HG02870 (cell line): ENCODE data around the gene MED17.
A peak's percentile ranks its signal among the peaks of the same experiment; 100 is the strongest.
"Not testable (repeated sequence)": the region's sequence is repeated elsewhere in the genome, so short reads cannot be mapped to it uniquely, and the experiment has no call there.

Experiments used
- ATAC-seq: cut with Tn5 transposase; IDR thresholded peaks from one replicate; pipeline ENCODE4 v1.9.1; 2021; ENCODE audit warnings: mild to moderate bottlenecking, moderate library complexity; ENCODE audit not compliant: unreplicated experiment

Gene MED17

DNA sequence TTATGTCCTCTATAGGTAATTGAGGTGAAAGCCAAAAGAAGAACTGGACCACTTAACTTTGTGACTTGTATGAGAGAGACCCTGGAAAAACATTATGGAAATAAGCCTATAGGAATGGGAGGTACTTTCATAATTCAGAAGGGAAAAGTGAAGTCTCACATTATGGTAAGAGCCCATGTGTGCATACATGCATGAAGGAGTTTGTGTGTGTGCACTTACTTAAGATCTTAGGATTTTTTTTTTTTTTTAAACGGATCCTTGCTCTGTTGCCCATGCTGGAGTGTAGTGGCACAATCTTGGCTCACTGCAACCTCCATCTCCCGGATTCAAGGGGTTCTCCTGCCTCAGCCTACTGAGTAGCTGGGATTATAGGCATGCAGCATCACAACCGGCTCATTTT lies 26.8 kb upstream of the MED17 start:
- no peak for ATAC-seq

DNA sequence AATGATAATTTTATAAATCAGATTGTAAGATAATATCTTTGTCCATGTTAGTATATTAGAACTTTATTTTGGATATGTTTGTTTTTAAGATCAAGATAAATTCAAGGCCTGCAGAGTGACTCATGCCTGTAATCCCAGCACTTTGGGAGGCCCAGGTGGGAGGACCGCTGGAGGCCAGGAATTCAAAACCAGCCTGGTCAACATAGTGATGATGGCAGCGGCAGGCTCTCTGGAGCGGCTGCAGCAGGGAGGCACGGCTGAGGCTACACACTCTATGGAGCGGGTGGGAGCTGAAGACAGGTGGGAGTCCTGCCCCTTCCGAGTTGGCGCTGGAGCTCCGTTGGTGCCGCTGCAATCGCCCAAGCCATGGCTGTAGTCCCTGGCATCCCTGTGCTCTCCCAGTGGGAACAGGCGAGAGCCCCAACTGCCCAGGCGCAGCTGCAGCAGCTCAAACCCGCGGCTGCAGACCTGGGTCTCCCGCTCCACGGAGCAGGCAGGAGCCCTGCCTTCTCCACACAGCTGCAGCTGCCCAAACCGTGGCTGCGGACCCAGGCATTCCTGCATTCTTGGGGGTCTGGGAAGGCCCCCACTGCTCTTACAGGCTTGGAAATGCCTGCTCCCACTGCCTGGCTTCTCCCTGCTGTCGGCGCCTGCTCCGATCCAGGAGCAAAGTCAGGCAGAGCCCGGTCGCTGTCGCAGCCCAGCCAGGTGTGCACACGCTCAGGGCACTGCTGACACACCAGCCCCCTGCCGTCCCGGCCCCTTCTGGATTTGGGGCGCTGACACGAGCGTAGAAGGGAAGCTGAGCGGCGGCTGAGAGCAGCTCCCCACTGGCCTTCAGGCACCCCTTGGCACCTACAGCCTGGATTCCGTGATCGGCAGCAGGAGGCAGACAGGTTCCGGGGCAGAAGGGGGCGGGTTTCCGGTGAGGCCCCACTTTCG lies 25.9 kb upstream of the MED17 start:
- ATAC-seq = no peak

DNA sequence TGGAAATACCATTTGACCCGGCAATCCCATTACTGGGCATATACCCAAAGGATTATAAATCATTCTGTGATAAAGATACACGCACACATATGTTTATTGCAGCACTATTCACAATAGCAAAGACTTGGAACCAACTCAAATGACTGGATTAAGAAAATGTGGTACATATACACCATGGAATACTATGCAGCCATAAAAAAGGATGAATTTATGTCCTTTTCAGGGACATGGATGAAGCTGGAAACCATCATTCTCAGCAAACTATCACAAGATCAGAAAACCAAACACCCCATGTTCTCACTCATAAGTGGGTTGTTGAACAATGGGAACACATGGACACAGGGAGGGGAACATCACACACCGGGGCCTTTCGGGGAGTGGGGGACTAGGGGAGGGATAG lies 25.0 kb upstream of the MED17 start:
- ATAC-seq = not testable (repeated sequence)

DNA sequence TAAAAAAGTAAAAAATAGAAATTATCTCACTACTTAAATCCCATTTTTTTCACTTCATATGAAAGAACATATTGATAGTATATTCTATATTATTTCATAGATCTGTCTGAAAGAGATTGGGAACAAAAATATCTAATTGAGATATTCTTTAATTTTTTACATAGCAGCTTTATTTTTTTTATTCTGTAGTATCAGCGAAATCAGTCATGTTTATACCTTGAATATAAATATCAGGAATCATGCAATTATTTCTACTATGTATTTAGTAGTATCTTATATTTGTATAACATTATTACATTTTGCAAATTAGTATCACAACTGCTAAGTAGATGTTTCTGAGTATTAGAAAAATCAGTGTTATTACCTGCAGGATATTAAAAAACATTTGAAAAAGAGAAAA lies 22.2 kb upstream of the MED17 start:
- no peak for ATAC-seq

DNA sequence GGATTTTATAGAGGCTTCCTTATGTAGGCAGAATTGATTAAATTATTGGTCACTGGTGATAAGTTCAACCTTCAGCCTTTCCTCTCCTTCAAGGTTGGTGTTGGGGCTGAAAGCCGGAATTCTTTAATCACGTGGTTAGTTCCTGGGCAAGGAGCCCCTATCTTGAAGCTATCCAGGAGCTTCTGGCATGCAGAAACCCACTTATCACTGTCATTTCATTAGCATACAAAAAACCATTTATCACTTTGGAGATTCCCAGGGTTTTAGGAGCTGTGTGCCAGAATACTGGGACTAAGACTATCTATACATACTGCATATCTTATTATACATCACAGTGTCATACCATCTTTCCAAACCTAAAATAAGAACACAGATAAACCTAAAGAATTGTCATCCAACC lies 18.5 kb upstream of the MED17 start:
- no peak for ATAC-seq

DNA sequence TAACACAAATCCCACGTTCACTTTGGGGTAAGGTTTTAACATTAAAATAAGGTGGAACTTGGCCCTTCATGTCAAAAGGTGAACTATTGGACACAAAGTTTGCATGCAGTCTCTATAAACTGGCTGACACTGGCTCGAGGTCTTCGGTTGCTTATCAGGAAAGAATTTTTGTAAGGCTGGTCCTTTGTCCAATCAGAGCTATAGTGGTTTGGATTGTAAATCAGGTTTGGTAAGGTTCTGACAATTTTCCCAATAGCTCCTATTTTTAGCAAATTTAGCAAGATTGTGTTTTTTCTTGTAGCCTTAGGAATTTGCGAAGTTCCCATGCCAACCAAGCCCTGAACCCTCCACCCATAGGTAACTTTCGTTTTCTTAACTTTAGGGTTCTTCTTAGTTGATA lies 17.6 kb upstream of the MED17 start:
- ATAC-seq = no peak

DNA sequence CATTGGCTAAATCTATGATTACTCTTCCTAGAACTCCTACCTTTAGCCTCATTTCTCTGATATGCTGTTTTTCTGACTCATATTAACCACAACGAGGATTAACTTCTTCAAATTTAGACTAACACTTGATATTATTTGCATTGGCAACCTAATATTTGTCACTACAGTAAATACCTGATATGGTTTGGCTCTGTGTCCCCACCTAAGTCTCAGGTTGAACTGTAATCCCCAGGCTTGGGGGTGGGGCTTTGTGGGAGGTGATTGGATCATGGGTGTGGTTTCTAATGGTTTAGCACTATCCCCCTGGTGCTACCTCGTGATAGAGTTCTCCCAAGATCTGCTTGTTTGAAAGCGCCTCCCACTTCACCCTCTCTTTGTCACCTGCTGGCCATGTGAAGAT lies 17.1 kb upstream of the MED17 start:
- ATAC-seq = no peak

DNA sequence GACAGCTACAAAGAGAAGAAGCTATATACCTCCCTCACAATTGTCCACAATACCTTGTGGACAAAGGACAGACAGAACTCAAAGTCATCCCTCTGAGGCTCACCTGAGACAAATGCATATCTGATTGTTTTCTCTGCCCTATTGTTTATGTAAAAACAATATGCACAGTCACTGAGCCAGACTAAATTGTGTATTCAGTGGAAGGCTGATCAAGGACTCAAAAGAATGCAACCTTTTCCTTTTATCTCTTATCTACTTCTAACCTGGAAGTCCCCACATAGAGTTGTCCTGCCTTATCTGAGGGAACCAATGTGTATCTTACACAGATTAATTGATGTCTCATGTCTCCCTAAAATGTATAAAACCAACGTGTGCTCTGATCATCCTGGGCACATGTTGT lies 13.9 kb upstream of the MED17 start:
- ATAC-seq = no peak

DNA sequence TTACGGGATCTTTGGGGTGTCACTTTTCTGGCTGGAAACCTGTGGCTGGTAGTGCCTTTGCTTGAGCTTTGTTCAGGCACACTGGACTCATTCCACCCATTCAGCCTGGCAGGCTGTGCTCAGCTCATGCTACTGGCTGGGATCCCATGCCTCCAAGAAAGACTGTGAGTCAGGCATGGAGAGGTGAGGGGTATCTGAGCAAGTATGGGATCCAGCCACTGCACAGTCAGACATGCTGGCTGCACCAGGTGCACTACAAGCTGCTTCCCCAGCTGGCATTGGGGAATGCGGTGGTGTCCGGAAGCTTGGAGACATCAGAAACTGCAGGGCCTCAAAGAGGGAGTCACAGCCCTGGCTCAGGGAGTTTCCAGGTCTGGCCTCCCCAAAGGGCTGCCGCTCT lies 12.0 kb upstream of the MED17 start:
- ATAC-seq = no peak

DNA sequence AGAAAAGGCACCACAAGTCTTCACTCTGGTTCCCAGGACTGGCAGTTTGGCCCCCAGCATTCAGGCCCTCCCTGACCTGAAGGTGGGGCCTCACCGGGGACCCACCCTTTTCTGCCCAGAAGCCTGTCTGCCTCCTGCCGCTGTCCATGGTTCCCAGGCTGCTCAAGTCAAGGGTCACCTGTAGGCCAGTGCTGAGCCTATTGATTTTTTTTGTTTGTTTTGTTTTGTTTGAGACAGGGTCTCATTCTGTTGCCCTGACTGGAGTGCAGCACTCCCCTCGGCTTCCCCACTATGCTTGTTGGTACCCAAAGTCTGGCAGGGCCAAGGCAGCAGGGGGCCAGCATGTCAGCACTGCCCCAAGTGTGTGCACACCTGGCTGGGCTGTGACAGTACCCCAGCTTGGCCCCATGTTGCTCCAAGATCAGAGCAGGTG lies 11.0 kb upstream of the MED17 start:
- no peak for ATAC-seq

DNA sequence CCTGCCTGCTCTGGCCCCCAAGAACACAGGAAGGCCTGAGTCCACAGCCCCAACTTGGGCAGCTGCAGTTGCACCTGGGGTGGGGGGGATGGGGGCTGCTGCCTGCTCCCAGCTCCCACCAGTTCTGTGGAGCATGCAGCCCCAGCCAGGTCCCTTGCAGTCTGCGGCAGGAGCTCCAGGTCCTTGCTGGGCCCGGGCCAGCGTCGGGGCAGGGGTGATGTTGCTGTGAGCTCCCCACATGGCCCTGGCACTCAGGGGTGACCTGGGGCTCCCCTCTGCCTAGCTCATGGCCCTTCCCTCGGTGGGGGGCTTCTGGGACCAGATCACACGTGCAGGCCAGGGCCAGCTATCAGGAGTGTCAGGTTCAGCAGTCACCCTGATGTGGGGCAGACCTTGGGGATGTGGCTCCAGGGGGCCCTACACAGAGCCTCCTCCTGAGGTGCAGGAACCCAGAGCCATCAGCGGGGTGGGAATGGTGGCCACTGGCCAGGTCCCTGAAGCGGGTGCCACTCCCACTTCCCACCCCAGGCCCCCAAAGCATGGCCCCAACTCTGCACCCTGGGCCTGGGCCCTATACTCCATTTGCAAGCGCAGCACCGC lies 10.4 kb upstream of the MED17 start:
- ATAC-seq = no peak

DNA sequence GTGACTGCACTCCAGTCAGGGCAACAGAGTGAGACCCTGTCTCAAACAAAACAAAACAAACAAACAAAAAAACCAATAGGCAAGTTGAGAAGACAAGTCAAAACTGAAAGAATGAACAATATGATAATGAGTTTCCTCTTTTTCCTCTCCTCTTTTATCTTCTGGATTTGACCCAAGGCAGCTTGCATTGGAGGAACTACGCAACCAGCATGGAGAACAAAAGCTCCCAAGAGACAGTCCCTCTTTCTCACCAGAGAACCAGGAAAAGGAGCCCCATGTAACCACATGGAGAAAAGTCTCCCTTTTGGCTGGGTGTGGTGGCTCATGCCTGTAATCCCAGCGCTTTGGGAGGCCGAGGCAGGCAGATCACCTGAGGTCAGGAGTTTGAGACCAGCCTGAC lies 9.5 kb upstream of the MED17 start:
- not testable (repeated sequence) for ATAC-seq

DNA sequence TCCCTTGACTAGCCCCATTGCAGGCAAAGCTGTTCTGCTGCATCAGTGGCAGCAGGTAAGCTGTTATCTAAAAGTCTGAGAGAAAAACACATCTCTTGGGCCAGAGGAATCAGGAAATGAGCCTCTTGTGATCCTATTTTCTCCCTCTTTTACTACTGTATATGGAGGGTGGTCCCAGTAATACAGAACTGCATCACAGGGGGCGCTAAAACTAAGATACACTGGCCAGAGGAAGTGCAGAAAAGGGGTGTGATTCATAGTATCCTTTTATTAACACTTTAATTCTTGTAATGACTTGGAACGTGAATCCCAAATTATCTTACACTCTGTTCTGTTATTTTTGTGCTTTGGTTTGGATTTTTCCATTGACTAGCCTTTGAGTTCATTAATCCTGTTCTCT lies 8.8 kb upstream of the MED17 start:
- no peak for ATAC-seq

DNA sequence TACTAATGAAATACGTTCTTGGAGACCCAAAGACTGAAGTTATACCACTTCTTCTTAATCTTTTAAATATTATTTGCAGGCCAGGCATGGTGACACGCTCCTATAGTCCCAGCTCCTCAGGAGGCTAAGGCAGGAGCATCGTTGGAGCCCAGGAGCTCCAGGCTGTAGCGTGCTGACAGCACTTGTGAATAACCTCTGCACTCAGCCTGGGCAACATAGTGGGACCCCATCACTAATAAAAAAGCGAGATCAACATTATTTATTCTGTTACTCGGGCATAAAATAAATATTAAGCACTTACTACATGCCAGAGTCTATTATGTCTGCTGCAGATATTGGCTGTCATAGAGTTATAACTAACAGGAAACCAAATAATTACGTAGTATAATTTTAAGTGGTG lies 720 bp upstream of the MED17 start:
- no peak for ATAC-seq

DNA sequence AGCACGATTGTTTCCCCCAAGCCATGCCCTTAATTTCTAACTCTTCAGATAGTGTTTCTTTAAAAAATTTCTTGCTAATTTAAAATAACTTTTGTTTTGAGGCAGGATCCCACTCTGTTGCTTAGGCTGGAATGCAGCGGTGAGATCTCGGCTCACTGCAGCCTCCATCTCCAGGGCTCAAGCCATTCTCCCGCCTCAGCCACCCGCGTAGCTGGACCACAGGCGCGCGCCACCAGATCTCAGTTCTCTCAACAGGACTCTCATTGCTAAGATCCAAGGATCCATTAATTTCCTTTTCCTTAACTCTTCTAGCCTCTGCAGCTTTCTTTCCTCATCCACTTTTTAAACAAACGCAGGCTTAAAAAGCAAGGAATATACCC lies 327 bp upstream of the MED17 start:
- ATAC-seq = peak; percentile 46

DNA sequence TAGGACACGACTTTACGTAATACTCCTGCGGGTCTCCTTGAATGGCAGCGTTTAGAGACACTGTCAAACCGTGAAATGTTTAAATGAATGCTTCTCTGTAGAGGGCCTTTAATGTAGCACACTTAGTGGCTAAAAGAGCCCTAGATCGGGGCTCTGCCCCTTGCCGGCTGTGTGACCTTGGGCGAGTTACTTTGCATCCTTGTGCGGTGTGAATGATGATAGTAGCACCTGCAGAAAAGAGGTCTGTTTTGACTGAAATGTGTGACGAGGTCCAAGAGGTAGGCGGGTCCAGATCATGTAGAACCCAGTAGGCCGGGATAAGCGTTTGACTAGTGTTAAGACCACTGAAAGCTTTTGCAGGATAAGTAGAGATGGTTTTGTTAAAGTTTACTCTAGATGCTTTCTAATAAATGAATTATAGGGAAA lies 866 bp downstream of the MED17 start:
- peak; percentile 33 for ATAC-seq

DNA sequence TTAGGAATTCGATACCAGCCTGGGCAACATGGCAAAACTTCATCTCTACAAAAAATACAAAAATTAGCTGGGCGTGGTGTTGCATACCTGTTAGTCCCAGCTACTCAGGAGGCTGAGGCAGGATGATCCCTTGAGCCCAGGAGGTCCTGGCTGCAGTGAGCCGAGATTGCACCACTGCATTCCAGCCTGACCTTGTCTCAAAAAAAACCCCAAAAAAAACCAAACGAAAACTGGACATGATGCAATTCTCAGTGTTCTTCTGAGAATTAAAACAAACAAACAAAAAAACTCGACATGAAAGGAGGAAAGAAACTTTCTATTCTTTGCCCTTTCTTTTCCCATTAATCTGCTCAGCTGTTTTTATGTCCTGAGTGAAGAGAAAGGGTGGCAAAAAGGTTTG lies 7.4 kb downstream of the MED17 start:
- no peak for ATAC-seq

DNA sequence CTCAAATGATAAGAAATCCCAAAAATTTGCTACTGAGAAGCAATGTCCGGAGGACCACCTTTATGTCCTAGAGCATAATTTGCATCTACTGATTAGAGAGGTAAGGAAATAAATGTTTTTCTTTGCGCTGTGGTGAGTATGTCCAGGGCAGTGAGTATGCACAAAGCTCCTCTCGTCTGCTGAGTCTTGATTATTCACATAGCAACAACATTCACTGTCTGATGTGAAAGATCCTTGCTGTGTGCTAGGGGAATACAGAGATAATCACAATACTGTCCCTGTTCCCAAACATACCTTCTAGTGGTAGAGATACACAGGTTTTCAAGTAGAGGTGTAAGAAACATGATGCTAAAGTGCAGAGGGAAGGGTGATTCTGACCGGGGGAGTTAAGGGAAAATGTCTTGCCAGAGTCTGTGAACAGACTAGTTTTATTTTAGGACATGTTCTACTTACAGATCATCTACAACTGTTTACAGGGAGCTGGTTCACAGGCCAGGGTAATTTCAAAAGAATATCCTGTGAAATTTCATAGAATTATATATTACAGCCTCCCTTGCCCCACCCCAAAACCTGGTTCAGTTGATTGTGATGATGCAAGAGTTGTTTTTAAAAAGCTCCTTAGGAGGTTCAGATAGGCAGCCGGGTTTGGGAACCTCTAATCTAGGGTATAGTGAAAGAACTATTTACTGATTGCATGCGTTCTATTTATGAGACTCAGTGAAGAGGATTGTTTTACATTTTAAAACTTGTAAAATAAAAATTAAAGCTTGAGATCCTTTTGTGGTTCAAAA lies 12.6 kb downstream of the MED17 start:
- no peak for ATAC-seq

DNA sequence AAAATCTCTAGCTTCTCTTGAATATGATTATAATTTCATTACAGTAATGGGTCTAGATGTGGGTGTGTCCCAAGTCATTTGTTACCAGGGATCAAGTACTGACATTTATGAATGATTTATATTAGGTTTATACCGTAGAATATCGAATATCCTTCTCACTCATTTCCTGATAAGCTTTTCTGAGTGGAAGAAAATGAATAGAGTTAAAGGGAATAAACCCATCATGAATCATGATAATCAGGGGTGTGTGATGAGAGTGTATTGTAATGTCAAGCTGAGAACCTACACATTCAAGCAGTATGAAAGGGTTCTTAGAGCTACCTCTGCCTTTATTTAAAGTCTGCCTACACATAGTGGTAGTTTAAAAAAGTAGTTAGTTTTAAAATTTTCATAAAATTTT lies 17.3 kb downstream of the MED17 start:
- ATAC-seq = no peak

DNA sequence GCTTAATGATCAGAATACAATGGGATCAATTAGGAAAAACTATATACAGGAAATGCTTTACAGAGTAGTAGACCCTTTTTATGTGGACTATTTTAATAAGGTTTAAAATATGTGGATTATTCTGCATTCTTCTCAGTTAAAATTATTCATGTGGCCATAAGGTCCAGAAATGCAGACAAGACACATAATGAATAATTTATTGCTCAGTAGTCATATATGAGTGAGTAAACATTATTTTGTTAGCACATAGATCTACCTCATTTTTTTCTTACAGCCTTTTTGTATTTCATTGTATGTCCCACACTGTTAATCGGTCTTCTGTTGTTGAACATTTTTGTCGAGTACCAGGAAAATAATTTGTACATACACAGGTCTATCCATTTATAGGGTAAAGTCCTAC lies 20.8 kb downstream of the MED17 start:
- ATAC-seq = no peak

DNA sequence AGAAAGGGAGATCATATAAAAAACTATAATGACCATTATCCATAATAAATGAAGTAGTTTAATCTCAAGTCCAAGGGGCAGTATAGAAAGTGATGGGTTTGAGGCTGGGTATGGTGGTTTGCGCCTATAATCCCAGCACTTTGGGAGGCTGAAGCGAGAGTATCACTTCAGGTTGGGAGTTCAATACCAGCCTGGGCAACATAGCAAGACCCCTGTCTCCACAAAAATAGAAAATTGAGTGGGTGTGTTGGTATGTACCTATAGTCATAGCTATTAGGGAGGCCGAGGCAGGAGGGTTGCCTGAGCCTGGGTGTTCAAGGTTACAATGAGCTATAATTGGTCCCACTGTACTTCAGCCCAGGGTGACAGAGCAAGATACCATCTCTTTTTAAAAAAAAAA lies 23.9 kb downstream of the MED17 start:
- no peak for ATAC-seq

DNA sequence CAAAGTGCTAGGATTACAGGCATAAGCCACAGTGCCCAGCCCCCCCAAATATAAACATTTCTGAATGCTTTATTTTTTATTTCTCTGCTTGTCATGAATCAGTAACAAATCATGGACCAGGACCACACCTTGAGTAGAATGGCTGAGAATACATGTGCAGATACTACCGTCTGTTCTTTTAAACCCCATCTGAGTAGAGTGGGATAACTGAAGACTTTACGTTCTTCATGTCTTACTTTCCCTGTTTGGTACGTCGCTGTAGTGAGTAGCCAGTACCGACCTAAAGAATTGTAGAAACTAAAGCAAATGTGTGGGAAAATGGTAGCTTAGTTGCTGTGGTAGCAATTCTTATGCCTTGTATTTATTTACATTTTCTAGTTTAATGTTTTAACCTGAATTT lies 29.9 kb downstream of the MED17 start:
- no peak for ATAC-seq
